ENCODE measurements around the gene VWA7. TPM values are rescaled to one million over a fixed set of nuclear protein-coding genes. Genes with fewer than 3 reads are reported as not detected.

VWA7 gene
- total RNA-seq, 2 donors from 2014 or later: 6.1 to 10.1 TPM

- Histone ChIP-seq H3K4me3 (no peak overlapping the region), H3K9ac (ENCODE audit: low read depth in 2 of 2, low read length in 2 of 2) (peak overlapping the region in 1 of 2 donors; percentile 100), H3K9me3 (no peaks in the 10 kb centered on the region), H3K4me1 (peaks cover 10% of the 10 kb centered on the region), H3K27ac (peak overlapping the region; percentile 86), H3K36me3 (peaks cover 6% of the 10 kb centered on the region), H3K27me3 (no peaks in the 10 kb centered on the region)
- peak; percentile 76 for DNase-seq
- TF ChIP-seq CTCF (IDR thresholded peaks at IDR 0.05): no peak
- intact Hi-C loops (cut with DNase I): loop anchor here (5.0 kb wide), 1 partner anchor 35 kb away; the partner anchor contains the start of gene ABHD16A
Observed at GRCh38 chr6:31737315-31737990, 39.7 kb downstream of the VWA7 start.

- H3K4me1 ChIP-seq: peaks cover 10% of the 10 kb centered on the region
- intact Hi-C loops (cut with DNase I): loop anchor here (5.0 kb wide), 1 partner anchor 35 kb away; the partner anchor contains the start of gene ABHD16A
- H3K36me3 ChIP-seq: peaks cover 11% of the 10 kb centered on the region
- peak overlapping the region; percentile 86 for H3K27ac ChIP-seq
- H3K9ac ChIP-seq (ENCODE audit: low read depth in 2 of 2, low read length in 2 of 2): peak overlapping the region; percentile 95 to 100
- H3K4me3 ChIP-seq: peak overlapping the region; percentile 74
- no peaks in the 10 kb centered on the region for H3K27me3 ChIP-seq
- H3K9me3 ChIP-seq: no peaks in the 10 kb centered on the region
- DNase-seq: peak; percentile 29
- no peak for TF ChIP-seq CTCF (IDR thresholded peaks at IDR 0.05)
Observed at GRCh38 chr6:31736768-31737314, 40.3 kb downstream of the VWA7 start.

GRCh38 chr6:31736021-31736767 lies 40.9 kb downstream of the VWA7 start, which contains the start of gene CLIC1:
Gene CLIC1, minus strand, starts transcription at chr6:31736530. Its CDS starts 230 bp downstream, at chr6:31736300.
- intact Hi-C loops (cut with DNase I): loop anchor here (5.0 kb wide), 1 partner anchor 34 kb away; the partner anchor contains the start of gene ABHD16A
- peaks cover 10% of the 10 kb centered on the region for H3K4me1 ChIP-seq
- H3K27me3 ChIP-seq: no peaks in the 10 kb centered on the region
- H3K27ac ChIP-seq: peak within 1 kb of the TSS; percentile 86
- H3K9ac ChIP-seq (ENCODE audit: low read depth in 2 of 2, low read length in 2 of 2): peak within 1 kb of the TSS; percentile 95 to 100
- TF ChIP-seq CTCF (IDR thresholded peaks at IDR 0.05): no peak
- peaks cover 14% of the 10 kb centered on the region for H3K36me3 ChIP-seq
- DNase-seq: peak; percentile 95
- H3K4me3 ChIP-seq: peak within 1 kb of the TSS; percentile 74
- H3K9me3 ChIP-seq: no peaks in the 10 kb centered on the region

GRCh38 chr6:31734821-31735406 lies 42.2 kb downstream of the VWA7 start:
- Histone ChIP-seq H3K27ac (peak overlapping the region; percentile 86), H3K9me3 (no peaks in the 10 kb centered on the region), H3K36me3 (peaks cover 14% of the 10 kb centered on the region), H3K4me3 (peak overlapping the region; percentile 74), H3K4me1 (peaks cover 10% of the 10 kb centered on the region), H3K9ac (ENCODE audit: low read depth in 2 of 2, low read length in 2 of 2) (peak overlapping the region; percentile 95 to 100), H3K27me3 (no peaks in the 10 kb centered on the region)
- intact Hi-C loops (cut with DNase I): loop anchor here (5.0 kb wide), 1 partner anchor 33 kb away; the partner anchor contains the start of gene ABHD16A
- TF ChIP-seq CTCF (IDR thresholded peaks at IDR 0.05): no peak
- peak; percentile 83 for DNase-seq

DNA sequence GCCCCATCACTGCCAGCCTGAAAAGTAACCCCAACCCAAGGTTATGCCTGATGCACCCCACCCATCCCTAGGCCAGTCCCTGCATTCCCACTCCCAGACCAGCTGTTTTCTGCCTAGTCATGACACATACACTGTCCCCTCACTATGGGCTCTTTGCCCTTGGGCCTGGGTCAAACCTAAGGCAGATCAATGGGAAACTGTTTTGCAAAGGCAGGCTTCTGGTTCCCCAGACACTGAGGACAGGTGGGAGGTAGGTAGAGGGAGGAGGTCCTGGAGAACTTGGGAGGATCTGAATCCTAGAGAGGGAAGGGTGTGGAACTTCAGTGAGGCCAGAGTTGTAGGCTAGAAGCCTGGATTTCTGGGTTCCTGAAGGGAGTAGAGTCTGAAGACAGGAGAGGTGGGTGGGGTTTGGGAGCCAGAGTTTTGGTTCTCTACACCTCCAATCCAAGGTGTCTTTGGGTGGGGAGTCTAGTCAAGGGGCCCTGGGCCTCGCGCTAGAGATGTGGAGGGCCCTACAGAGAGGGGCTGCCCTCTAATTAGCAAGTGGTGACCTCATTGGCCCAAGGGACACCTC lies 42.8 kb downstream of the VWA7 start:
- Histone ChIP-seq H3K4me1 (peaks cover 10% of the 10 kb centered on the region), H3K27ac (peak overlapping the region; percentile 86)
- intact Hi-C loops (cut with DNase I): no loop called here

More for the DNA sequence above, 42.8 kb downstream of the VWA7 start:
- peak overlapping the region; percentile 95 to 100 for H3K9ac ChIP-seq (ENCODE audit: low read depth in 2 of 2, low read length in 2 of 2)
- no peaks in the 10 kb centered on the region for H3K27me3 ChIP-seq
- TF ChIP-seq CTCF (IDR thresholded peaks at IDR 0.05): no peak
- peaks cover 14% of the 10 kb centered on the region for H3K36me3 ChIP-seq
- no peaks in the 10 kb centered on the region for H3K9me3 ChIP-seq
- peak overlapping the region; percentile 74 for H3K4me3 ChIP-seq
- no peak for DNase-seq

All from colonic mucosa (tissue), 4 donors.